Measurements from ENCODE around the gene HHAT.

The HHAT gene

DNA sequence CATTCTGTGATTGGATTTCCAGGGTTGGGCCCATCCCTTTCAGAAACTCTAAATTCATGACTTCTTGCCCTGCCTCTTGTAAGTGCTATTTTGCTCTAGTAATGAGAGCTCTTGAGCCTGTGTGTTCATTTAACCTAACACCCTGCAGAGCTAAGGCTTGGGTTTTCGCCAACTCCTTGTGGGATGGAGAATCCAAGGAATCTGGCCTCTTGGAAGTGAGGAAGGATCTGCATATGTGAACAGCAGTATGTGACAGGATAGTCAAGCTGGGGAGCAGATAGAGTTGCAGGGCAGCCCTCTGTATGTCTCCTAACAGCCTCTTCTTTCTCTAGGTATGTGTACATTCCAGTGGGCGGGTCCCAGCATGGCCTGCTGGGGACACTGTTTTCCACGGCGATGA is 258.9 kb downstream of the HHAT start:
- Histone ChIP-seq H3K27me3 (replicated peaks; ENCODE audit: control insufficient read depth, insufficient read depth, low read length) (no peaks in the 10 kb centered on the region), H3K36me3 (ENCODE audit: control insufficient read depth, insufficient read depth, low read length) (no peaks in the 10 kb centered on the region), H3K4me3 (replicated peaks; ENCODE audit: low read depth, low read length) (no peak overlapping the region)
- DNase-seq (ENCODE audit: extremely low read depth, insufficient read length) = no peak
- TF ChIP-seq, protein P1, sequence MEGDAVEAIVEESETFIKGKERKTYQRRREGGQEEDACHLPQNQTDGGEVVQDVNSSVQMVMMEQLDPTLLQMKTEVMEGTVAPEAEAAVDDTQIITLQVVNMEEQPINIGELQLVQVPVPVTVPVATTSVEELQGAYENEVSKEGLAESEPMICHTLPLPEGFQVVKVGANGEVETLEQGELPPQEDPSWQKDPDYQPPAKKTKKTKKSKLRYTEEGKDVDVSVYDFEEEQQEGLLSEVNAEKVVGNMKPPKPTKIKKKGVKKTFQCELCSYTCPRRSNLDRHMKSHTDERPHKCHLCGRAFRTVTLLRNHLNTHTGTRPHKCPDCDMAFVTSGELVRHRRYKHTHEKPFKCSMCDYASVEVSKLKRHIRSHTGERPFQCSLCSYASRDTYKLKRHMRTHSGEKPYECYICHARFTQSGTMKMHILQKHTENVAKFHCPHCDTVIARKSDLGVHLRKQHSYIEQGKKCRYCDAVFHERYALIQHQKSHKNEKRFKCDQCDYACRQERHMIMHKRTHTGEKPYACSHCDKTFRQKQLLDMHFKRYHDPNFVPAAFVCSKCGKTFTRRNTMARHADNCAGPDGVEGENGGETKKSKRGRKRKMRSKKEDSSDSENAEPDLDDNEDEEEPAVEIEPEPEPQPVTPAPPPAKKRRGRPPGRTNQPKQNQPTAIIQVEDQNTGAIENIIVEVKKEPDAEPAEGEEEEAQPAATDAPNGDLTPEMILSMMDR (IDR thresholded peaks at IDR 0.05; ENCODE audit: insufficient read depth, low read length, poor library complexity, severe bottlenecking) = no peak

DNA sequence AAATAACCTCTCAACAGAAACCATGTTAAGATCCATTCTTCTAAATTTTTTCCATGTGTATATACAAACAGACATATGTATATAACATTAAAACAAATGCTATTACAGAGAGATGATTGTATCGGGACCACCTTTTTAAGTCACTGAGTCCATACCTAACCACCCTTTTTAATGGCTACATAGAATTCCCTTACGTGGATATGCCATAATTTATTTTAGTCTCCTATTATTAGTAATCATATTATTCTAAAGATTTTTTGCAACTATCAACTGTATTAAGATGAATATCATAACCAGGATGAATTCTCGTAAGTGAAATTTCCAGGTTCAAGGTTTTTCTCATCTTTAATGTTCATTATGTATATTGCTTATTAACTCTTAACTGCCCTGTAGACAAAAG is 259.7 kb downstream of the HHAT start:
- TF ChIP-seq, protein P1 (IDR thresholded peaks at IDR 0.05; ENCODE audit: insufficient read depth, low read length, poor library complexity, severe bottlenecking) = no peak
- H3K36me3 ChIP-seq (ENCODE audit: control insufficient read depth, insufficient read depth, low read length) = no peaks in the 10 kb centered on the region
- H3K4me3 ChIP-seq (replicated peaks; ENCODE audit: low read depth, low read length) = no peak overlapping the region
- DNase-seq (ENCODE audit: extremely low read depth, insufficient read length) = no peak
- H3K27me3 ChIP-seq (replicated peaks; ENCODE audit: control insufficient read depth, insufficient read depth, low read length) = no peaks in the 10 kb centered on the region

DNA sequence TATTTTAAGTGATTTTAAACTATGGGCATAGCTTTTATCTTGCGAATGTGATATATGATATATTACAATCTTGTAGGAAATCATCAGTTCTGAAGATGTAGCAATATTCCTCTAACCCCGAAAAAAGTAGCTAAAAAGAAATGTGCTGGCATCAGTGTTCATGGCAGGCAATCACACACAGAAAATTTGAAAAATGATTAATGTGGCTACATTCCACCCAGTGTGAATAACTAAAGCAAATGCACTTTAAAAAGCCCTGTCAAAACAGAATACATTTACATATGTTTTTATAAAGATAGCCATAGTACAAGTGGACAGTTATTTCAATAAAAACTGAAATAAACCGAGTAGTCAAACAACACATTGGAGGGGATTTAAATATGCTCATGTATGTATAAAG is 260.2 kb downstream of the HHAT start:
- Histone ChIP-seq H3K4me3 (replicated peaks; ENCODE audit: low read depth, low read length) (no peak overlapping the region), H3K36me3 (ENCODE audit: control insufficient read depth, insufficient read depth, low read length) (no peaks in the 10 kb centered on the region), H3K27me3 (replicated peaks; ENCODE audit: control insufficient read depth, insufficient read depth, low read length) (no peaks in the 10 kb centered on the region)
- TF ChIP-seq, protein P1 (IDR thresholded peaks at IDR 0.05; ENCODE audit: insufficient read depth, low read length, poor library complexity, severe bottlenecking) = no peak
- DNase-seq (ENCODE audit: extremely low read depth, insufficient read length) = no peak

DNA sequence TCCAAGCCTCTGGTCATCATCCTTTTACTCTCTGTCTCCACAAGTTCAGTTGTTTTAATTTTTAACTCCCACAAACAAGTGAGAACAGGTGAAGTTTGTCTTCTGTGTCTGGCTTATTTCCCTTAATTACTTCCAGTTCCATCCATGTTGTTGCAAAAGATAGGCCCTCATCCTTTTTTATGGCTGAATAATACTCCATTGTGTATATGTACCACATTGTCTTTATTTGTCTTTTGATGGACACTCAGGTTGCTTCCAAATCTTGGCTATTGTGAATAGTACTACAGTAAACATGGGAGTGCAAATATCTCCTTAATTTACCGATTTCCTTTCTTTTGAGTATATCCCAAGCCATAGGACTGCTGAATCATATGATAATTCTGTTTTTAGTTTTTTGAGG is 262.5 kb downstream of the HHAT start:
- TF ChIP-seq, protein P1 (IDR thresholded peaks at IDR 0.05; ENCODE audit: insufficient read depth, low read length, poor library complexity, severe bottlenecking) = no peak
- H3K27me3 ChIP-seq (replicated peaks; ENCODE audit: control insufficient read depth, insufficient read depth, low read length) = no peaks in the 10 kb centered on the region
- H3K4me3 ChIP-seq (replicated peaks; ENCODE audit: low read depth, low read length) = no peak overlapping the region
- DNase-seq (ENCODE audit: extremely low read depth, insufficient read length) = no peak
- H3K36me3 ChIP-seq (ENCODE audit: control insufficient read depth, insufficient read depth, low read length) = no peaks in the 10 kb centered on the region

DNA sequence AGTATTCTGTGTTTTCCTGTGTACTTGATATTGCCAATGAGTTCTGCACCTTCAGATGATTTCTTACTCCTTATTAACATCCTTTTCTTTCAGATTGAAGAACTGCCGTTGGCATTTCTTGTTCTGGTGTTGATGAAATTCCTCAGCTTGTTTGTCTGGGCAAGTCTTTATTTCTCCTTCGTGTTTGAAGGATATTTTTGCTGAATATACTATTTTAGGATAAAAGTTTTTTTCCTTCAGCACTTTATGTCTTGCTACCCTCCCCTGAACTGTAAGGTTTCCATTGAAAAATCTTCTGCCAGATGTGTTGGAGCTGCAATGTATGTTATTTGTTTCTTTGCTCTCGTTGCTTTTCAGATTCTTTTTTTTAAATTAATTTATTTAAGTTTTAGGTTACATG is 265.9 kb downstream of the HHAT start:
- TF ChIP-seq, protein P1 (IDR thresholded peaks at IDR 0.05; ENCODE audit: insufficient read depth, low read length, poor library complexity, severe bottlenecking) = no peak
- H3K4me3 ChIP-seq (replicated peaks; ENCODE audit: low read depth, low read length) = no peak overlapping the region
- no peaks in the 10 kb centered on the region for H3K36me3 ChIP-seq (ENCODE audit: control insufficient read depth, insufficient read depth, low read length)
- H3K27me3 ChIP-seq (replicated peaks; ENCODE audit: control insufficient read depth, insufficient read depth, low read length) = no peaks in the 10 kb centered on the region
- DNase-seq (ENCODE audit: extremely low read depth, insufficient read length) = no peak

DNA sequence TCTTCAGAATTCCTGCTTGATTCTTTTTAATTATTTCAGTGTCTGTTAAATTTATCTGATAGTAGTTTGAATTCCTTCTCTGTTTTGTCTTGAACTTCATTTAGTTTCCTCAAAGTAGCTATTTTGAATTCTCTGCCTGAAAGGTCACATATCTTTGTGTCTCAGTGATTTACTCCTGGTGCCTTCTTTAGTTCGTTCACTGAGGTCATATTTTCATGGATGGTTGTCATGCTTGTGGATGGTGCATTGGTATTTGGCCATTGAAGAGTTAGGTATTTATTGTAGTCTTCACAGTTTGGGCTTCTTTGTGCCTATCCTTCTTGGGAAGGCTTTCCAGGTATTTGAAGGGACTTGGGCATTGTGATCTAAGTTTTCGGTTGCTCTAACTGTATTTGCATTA is 267.9 kb downstream of the HHAT start:
- Histone ChIP-seq H3K36me3 (ENCODE audit: control insufficient read depth, insufficient read depth, low read length) (no peaks in the 10 kb centered on the region), H3K27me3 (replicated peaks; ENCODE audit: control insufficient read depth, insufficient read depth, low read length) (no peaks in the 10 kb centered on the region; the same call in 1 of the 2 replicates), H3K4me3 (replicated peaks; ENCODE audit: low read depth, low read length) (no peak overlapping the region)
- DNase-seq (ENCODE audit: extremely low read depth, insufficient read length) = no peak
- TF ChIP-seq, protein P1 (IDR thresholded peaks at IDR 0.05; ENCODE audit: insufficient read depth, low read length, poor library complexity, severe bottlenecking) = no peak
